Left lung (tissue), 10 donors: ENCODE results near the gene FGF2. TPM values are rescaled to one million over a fixed set of nuclear protein-coding genes. Genes with fewer than 3 reads are reported as not detected.

Source experiments
- ATAC-seq: fragments of 200-7000 bp; cut with Tn5 transposase; one replicate; pipeline ENCODE4 v1.9.1; 2020; ENCODE audit warnings: moderate library complexity
- DNase-seq, 4 donors: peaks; one replicate each; pipeline ENCODE4 v3.0.0-alpha.2; 2013 to 2020
- H3K27ac ChIP-seq, 2 donors: fragments of 200-600 bp; sonication (generic) in 1 of 2; one replicate each; pipeline versions ENCODE4 v1.5.0 to v1.8.0; 2020 to 2021
- H3K27me3 ChIP-seq, 2 donors: fragments of 200-600 bp; sonication (generic) in 1 of 2; one replicate each; pipeline versions ENCODE4 v1.5.0 to v1.8.0; 2020 to 2021
- H3K36me3 ChIP-seq, 2 donors: fragments of 200-600 bp; sonication (generic) in 1 of 2; one replicate each; pipeline versions ENCODE4 v1.5.0 to v1.8.0; 2020 to 2021
- H3K4me1 ChIP-seq, 2 donors: fragments of 200-600 bp; one replicate each; pipeline ENCODE4 v1.8.0; 2021
- H3K4me3 ChIP-seq, 2 donors: fragments of 200-600 bp; sonication (generic) in 1 of 2; one replicate each; pipeline versions ENCODE4 v1.5.0 to v1.8.0; 2020 to 2021; ENCODE audit warnings: mild to moderate bottlenecking in 1 of 2
- H3K9me3 ChIP-seq, 2 donors: fragments of 200-600 bp; sonication (generic) in 1 of 2; one replicate each; pipeline versions ENCODE4 v1.5.0 to v1.8.0; 2020 to 2021
- intact Hi-C, 2 donors: fragments of 100-400 bp; cut with DNase I; formaldehyde crosslinking; loops; one replicate each; pipeline versions ENCODE4 v1.11.2 to v1.14.2; 2022
- polyA plus RNA-seq, 6 donors: library from polyadenylated mRNA; unstranded; fragments of 120-200 nt; gene quantifications; one replicate each; pipeline ENCODE4 v1.2.1, GENCODE V29; 2013; ENCODE audit not compliant: insufficient read length in 6 of 6
- total RNA-seq, 2 donors: library from RNA; stranded (reverse); fragmentation: NEBNext Ultra II Directional; extraction: Animal tissue kit (Norgen Biotek cat#: 25700); gene quantifications; one replicate each; pipeline ENCODE4 v1.2.1, GENCODE V29; 2021
- TF ChIP-seq, protein P1 (sequence below), 2 donors: fragments of 200-600 bp; sonication (generic) in 1 of 2; IDR thresholded peaks; one replicate each; pipeline versions ENCODE4 v1.5.0 to v1.8.0; 2021; ENCODE audit warnings: antibody characterized with exemption in 2 of 2
- donor health status: DM: no; HTN: yes; CAD: no.
- donor health status: DM: no; HTN: no; CAD: no.

The FGF2 gene
- total and polyA plus RNA-seq, 8 donors = 6.5 to 14.7 (median 7.2) TPM

DNA sequence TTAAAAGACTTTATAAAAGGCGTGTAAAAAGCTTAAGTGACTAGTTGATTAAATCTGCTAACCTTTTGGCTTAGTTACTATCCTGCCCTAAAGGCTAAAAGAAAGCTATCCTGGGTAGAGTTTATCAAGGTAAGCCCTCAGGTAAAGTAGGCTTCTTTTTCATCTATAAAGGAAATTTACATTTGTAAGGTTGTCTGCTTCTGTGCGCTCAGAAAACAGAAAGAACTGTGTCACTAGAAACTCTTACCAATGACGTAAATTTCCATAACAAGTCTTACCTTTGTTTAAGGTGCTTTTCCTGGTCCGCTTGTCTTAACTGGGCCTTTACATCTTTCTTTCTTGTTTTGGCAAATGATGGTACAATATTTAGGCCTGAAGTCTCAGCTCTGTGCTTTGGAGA lies 37.7 kb upstream of the FGF2 start:
- ATAC-seq = no peak
- no peak overlapping the region for H3K27ac ChIP-seq
- no peaks in the 10 kb centered on the region for H3K4me1 ChIP-seq
- no peak for DNase-seq
- no peak overlapping the region for H3K4me3 ChIP-seq
- TF ChIP-seq, protein P1, sequence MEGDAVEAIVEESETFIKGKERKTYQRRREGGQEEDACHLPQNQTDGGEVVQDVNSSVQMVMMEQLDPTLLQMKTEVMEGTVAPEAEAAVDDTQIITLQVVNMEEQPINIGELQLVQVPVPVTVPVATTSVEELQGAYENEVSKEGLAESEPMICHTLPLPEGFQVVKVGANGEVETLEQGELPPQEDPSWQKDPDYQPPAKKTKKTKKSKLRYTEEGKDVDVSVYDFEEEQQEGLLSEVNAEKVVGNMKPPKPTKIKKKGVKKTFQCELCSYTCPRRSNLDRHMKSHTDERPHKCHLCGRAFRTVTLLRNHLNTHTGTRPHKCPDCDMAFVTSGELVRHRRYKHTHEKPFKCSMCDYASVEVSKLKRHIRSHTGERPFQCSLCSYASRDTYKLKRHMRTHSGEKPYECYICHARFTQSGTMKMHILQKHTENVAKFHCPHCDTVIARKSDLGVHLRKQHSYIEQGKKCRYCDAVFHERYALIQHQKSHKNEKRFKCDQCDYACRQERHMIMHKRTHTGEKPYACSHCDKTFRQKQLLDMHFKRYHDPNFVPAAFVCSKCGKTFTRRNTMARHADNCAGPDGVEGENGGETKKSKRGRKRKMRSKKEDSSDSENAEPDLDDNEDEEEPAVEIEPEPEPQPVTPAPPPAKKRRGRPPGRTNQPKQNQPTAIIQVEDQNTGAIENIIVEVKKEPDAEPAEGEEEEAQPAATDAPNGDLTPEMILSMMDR (IDR thresholded peaks at IDR 0.05) = no peak
- H3K27me3 ChIP-seq = no peaks in the 10 kb centered on the region
- no peaks in the 10 kb centered on the region for H3K36me3 ChIP-seq
- intact Hi-C loops = no loop called here
- H3K9me3 ChIP-seq = no peaks in the 10 kb centered on the region

DNA sequence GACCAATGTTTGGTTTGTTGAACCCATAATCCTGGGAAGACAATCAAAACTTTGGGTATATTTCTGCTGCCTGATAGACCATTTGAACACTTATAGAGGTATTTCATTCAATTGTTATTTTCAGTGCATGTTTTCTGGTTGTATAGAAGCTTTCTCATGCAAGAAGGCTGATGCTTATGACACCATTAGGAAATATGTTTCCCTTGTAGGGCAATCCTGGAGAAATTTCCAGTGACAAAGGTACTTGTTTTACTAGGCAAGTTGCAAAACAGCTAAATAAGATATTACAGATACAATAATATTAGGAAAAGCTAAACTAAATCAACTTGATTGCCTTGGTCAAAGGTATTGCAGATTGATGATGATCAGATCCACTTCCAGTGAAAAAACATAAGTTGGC lies 32.8 kb upstream of the FGF2 start:
- intact Hi-C loops = no loop called here
- ATAC-seq = no peak

DNA sequence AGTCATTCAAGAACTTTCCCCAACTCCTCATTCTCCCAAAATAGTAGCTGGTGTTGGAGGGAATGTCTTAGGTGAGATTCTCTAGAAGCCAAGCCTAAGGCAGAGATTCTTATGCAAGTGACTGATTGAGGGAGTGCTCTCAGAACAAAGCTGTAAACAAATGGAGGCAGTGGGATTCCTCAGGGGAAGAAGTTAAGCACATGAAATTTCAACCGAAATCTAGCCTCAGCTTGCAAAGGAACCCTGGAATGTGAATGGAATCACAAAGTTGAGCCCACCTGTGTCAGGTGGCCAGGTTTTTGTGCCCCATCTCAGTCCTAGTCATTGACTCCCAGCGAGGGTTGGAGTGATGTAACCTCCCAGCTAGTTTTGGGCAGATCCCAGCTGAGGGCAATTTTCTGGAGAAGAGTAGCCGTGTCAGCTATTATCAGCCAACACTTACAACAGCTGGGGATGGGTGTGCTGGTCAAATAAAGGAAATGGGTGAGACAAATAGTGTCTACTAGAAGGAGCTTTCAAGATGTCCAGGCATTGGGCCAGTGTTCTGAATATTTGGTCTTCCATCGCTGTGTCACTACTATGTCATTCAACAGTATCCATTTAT lies 29.7 kb upstream of the FGF2 start:
- Histone ChIP-seq H3K27me3 (no peaks in the 10 kb centered on the region), H3K9me3 (no peaks in the 10 kb centered on the region), H3K4me3 (no peak overlapping the region), H3K27ac (no peak overlapping the region), H3K4me1 (no peaks in the 10 kb centered on the region), H3K36me3 (no peaks in the 10 kb centered on the region)
- TF ChIP-seq, protein P1 (IDR thresholded peaks at IDR 0.05) = no peak
- no peak for DNase-seq
- intact Hi-C loops = no loop called here
- no peak for ATAC-seq

More for the DNA sequence above, 32.8 kb upstream of the FGF2 start:
- Histone ChIP-seq H3K36me3 (no peaks in the 10 kb centered on the region), H3K27ac (no peak overlapping the region), H3K27me3 (no peaks in the 10 kb centered on the region), H3K9me3 (no peaks in the 10 kb centered on the region), H3K4me3 (no peak overlapping the region), H3K4me1 (no peaks in the 10 kb centered on the region)
- DNase-seq = no peak
- TF ChIP-seq, protein P1 (IDR thresholded peaks at IDR 0.05) = no peak

DNA sequence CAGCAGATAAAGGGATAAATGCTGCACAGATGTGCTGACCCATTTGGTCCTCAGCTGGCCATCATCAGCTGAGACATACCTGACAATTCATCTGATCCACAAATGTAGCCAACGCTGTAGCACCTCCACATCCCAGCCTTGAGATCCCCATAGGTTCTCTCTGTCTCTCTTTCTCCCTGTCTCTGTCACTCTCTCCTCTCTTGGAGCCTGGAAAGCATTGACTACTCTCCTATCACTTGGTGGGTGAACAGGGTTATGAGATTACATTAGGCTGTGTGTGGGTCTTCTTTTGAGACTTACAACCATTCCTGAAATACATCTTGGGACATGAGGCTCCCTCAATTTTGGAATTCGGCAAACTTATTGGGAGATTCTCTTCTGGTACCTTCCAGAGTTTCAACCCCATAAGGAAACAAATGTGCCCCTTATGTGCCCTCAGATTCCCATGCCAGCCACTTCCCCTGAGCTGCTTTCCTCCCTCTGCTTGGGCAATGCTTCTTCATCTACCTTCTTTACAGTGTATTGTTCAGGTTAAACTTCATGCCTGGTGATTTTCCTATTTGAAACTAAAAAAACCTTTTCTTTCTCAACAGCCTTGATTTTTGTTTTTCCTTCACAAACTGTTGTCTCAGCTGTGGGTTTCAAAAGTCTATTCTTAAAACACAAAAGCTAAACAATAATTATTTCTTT lies 29.1 kb upstream of the FGF2 start:
- H3K36me3 ChIP-seq = no peaks in the 10 kb centered on the region
- no peaks in the 10 kb centered on the region for H3K4me1 ChIP-seq
- TF ChIP-seq, protein P1 (IDR thresholded peaks at IDR 0.05) = no peak
- H3K27me3 ChIP-seq = no peaks in the 10 kb centered on the region
- no peak for ATAC-seq
- DNase-seq = no peak
- H3K27ac ChIP-seq = peak overlapping the region in 1 of 2 donors; percentile 41
- H3K9me3 ChIP-seq = no peaks in the 10 kb centered on the region
- intact Hi-C loops = no loop called here
- H3K4me3 ChIP-seq = no peak overlapping the region

DNA sequence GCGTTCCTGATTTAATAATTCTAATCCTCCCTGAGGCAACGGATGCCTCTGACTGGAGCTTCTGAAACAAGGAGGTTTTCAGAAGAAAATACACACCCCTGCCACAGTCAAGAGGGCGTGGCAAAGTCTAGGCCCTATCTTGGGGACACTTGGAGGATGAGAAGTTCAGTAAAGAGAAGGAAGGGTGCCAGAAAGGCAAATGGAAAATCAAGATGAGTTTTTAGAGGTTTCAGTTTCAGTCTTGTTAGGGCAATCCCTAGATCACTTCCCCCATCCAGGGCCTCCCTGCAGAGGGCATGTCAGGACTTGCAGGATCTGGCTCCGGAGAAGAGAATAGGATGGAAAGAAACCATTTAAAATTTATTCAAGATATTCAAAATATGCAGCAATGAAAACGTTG lies 28.5 kb upstream of the FGF2 start:
- Histone ChIP-seq H3K27ac (peak overlapping the region in 1 of 2 donors; percentile 41), H3K9me3 (no peaks in the 10 kb centered on the region), H3K27me3 (no peaks in the 10 kb centered on the region), H3K4me1 (no peaks in the 10 kb centered on the region), H3K4me3 (no peak overlapping the region), H3K36me3 (no peaks in the 10 kb centered on the region)
- ATAC-seq = peak; percentile 82
- DNase-seq = peak in 3 of 4 donors; percentile 23 to 65 (median 33)
- TF ChIP-seq, protein P1 (IDR thresholded peaks at IDR 0.05) = no peak
- intact Hi-C loops = no loop called here
